ENCODE results near the gene PKP4. TPM values are rescaled to one million over a fixed set of nuclear protein-coding genes. Genes with fewer than 3 reads are reported as not detected.

The PKP4 gene
- total RNA-seq, 3 donors from 2014 or later, result 62.1 to 138 (median 121) TPM

- intact Hi-C loops (cut with DNase I; ENCODE audit: low total_unique reads), result no loop called here
- TF ChIP-seq POLR2A (IDR thresholded peaks at IDR 0.05) (no peak), CTCF (IDR thresholded peaks at IDR 0.05) (no peak), POLR2AphosphoS5 (IDR thresholded peaks at IDR 0.05) (no peak)
- H3K27ac ChIP-seq, result peak overlapping the region; percentile 41 to 64
These were observed 20.4 kb downstream of the PKP4 start for GRCh38 chr2:158477202-158477601.

GRCh38 chr2:158478237-158478636 lies 21.5 kb downstream of the PKP4 start:
- intact Hi-C loops (cut with DNase I; ENCODE audit: low total_unique reads), result no loop called here
- Histone ChIP-seq H3K4me3 (peak overlapping the region in 1 of 3 donors; percentile 1), H3K27me3 (no peaks in the 10 kb centered on the region), H3K36me3 (no peaks in the 10 kb centered on the region), H3K27ac (peak overlapping the region in 1 of 2 donors; percentile 12), H3K4me1 (no peaks in the 10 kb centered on the region), H3K9me3 (no peaks in the 10 kb centered on the region)
- no peak for DNase-seq (ENCODE audit: low spot score in 2 of 2)
- no peak for TF ChIP-seq POLR2AphosphoS5 (IDR thresholded peaks at IDR 0.05)
- TF ChIP-seq CTCF (IDR thresholded peaks at IDR 0.05), result no peak
- TF ChIP-seq POLR2A (IDR thresholded peaks at IDR 0.05), result no peak

More at GRCh38 chr2:158477202-158477601, 20.4 kb downstream of the PKP4 start:
- H3K4me3 ChIP-seq, result no peak overlapping the region
- no peak for DNase-seq (ENCODE audit: low spot score in 2 of 2)
- no peaks in the 10 kb centered on the region for H3K4me1 ChIP-seq
- no peaks in the 10 kb centered on the region for H3K9me3 ChIP-seq
- no peaks in the 10 kb centered on the region for H3K27me3 ChIP-seq
- no peaks in the 10 kb centered on the region for H3K36me3 ChIP-seq

- no peak overlapping the region for H3K27ac ChIP-seq
- TF ChIP-seq POLR2A (IDR thresholded peaks at IDR 0.05) (no peak), POLR2AphosphoS5 (IDR thresholded peaks at IDR 0.05) (no peak), CTCF (IDR thresholded peaks at IDR 0.05) (no peak)
- DNase-seq (ENCODE audit: low spot score in 2 of 2), result no peak
- intact Hi-C loops (cut with DNase I; ENCODE audit: low total_unique reads), result no loop called here
- H3K9me3 ChIP-seq, result no peaks in the 10 kb centered on the region
- no peak overlapping the region for H3K4me3 ChIP-seq
- H3K27me3 ChIP-seq, result no peaks in the 10 kb centered on the region
- no peaks in the 10 kb centered on the region for H3K36me3 ChIP-seq
- no peaks in the 10 kb centered on the region for H3K4me1 ChIP-seq
These were observed 22.1 kb downstream of the PKP4 start for GRCh38 chr2:158478816-158479215.

- Histone ChIP-seq H3K4me3 (no peak overlapping the region), H3K27ac (no peak overlapping the region), H3K9me3 (no peaks in the 10 kb centered on the region), H3K36me3 (no peaks in the 10 kb centered on the region), H3K27me3 (no peaks in the 10 kb centered on the region), H3K4me1 (no peaks in the 10 kb centered on the region)
- TF ChIP-seq POLR2A (IDR thresholded peaks at IDR 0.05), result no peak
- no peak for TF ChIP-seq CTCF (IDR thresholded peaks at IDR 0.05)
- no peak for TF ChIP-seq POLR2AphosphoS5 (IDR thresholded peaks at IDR 0.05)
- intact Hi-C loops (cut with DNase I; ENCODE audit: low total_unique reads), result no loop called here
- DNase-seq (ENCODE audit: low spot score in 2 of 2), result no peak
These were observed 24.4 kb downstream of the PKP4 start for GRCh38 chr2:158481116-158481515.

DNA sequence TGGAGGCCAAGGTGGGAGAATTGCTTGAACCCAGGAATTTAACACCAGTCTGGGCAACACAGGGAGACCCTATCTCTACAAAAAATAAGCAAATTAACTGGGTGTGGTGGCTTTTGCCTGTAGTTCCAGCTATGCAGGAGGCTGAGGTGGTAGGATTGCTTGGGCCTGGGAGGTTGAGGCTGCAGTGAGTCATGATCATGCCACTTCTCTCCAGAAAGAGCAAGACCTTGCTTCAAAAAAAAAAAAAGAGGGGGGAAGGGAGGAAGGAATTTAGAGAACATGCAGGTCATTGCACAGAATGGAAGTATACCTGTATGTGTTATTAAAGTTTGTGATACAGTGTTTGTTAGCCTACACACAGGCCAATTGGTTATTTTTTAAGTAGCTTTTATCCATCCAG lies 25.8 kb downstream of the PKP4 start:
- TF ChIP-seq POLR2AphosphoS5 (IDR thresholded peaks at IDR 0.05) (no peak), POLR2A (IDR thresholded peaks at IDR 0.05) (no peak), CTCF (IDR thresholded peaks at IDR 0.05) (no peak)
- H3K27ac ChIP-seq, result no peak overlapping the region
- intact Hi-C loops (cut with DNase I; ENCODE audit: low total_unique reads), result no loop called here
- H3K27me3 ChIP-seq, result no peaks in the 10 kb centered on the region
- no peaks in the 10 kb centered on the region for H3K9me3 ChIP-seq
- no peaks in the 10 kb centered on the region for H3K4me1 ChIP-seq
- DNase-seq (ENCODE audit: low spot score in 2 of 2), result no peak
- H3K4me3 ChIP-seq, result no peak overlapping the region
- H3K36me3 ChIP-seq, result no peaks in the 10 kb centered on the region
